GM19438 (cell line): ENCODE measurements around the gene TNK2.
"Not testable (repeated sequence)": the region's sequence is repeated elsewhere in the genome, so short reads cannot be mapped to it uniquely, and the experiment has no call there.

Experiments
- ATAC-seq: cut with Tn5 transposase; IDR thresholded peaks from one replicate; pipeline ENCODE4 v1.9.1; 2021; ENCODE audit warnings: low read depth; ENCODE audit not compliant: unreplicated experiment

Gene TNK2

GRCh38 chr3:195824425-195825190, 83.7 kb downstream of the TNK2 start:
- ATAC-seq: not testable (repeated sequence)

- no peak for ATAC-seq
These were observed 84.4 kb downstream of the TNK2 start for GRCh38 chr3:195823999-195824398.

GRCh38 chr3:195823280-195823679, 85.1 kb downstream of the TNK2 start:
- ATAC-seq: no peak

- ATAC-seq: no peak
These were observed 86.1 kb downstream of the TNK2 start for GRCh38 chr3:195822131-195822696.

- no peak for ATAC-seq
These were observed 86.8 kb downstream of the TNK2 start for GRCh38 chr3:195821403-195822130.

- ATAC-seq: no peak
These were observed 87.5 kb downstream of the TNK2 start for GRCh38 chr3:195820901-195821300.

GRCh38 chr3:195820186-195820585, 88.2 kb downstream of the TNK2 start:
- no peak for ATAC-seq

GRCh38 chr3:195818301-195818700, 90.0 kb downstream of the TNK2 start:
- ATAC-seq: no peak

GRCh38 chr3:195817578-195818135, 90.7 kb downstream of the TNK2 start:
- ATAC-seq: no peak

GRCh38 chr3:195816276-195816913, 92.0 kb downstream of the TNK2 start:
- not testable (repeated sequence) for ATAC-seq

- ATAC-seq: no peak
These were observed 93.1 kb downstream of the TNK2 start for GRCh38 chr3:195815169-195815771.

GRCh38 chr3:195813916-195814640, 94.3 kb downstream of the TNK2 start:
- ATAC-seq: no peak
